ENCODE measurements around the gene NBEAL2. TPM values are rescaled to one million over a fixed set of nuclear protein-coding genes. Genes with fewer than 3 reads are reported as not detected.
"Not testable (repeated sequence)": the region's sequence is repeated elsewhere in the genome, so short reads cannot be mapped to it uniquely, and the experiment has no call there.

The NBEAL2 gene
- total RNA-seq, 1 donor from 2014 or later, result 115 TPM

GRCh38 chr3:46960835-46961234 is 18.6 kb upstream of the NBEAL2 start:
- Mint-ChIP-seq H3K4me1 (peaks cover 64% of the 10 kb centered on the region), H3K27ac (peak overlapping the region; percentile 83), H3K9me3 (no peaks in the 10 kb centered on the region), H3K4me3 (peak overlapping the region; percentile 2), H3K36me3 (ENCODE audit: low read depth) (peaks cover 36% of the 10 kb centered on the region), H3K27me3 (no peaks in the 10 kb centered on the region)
- no peak for DNase-seq
- intact Hi-C loops (cut with micrococcal nuclease), result no loop called here

GRCh38 chr3:46962427-46962826 is 17.0 kb upstream of the NBEAL2 start:
- Mint-ChIP-seq H3K27me3 (no peaks in the 10 kb centered on the region), H3K27ac (no peak overlapping the region), H3K36me3 (ENCODE audit: low read depth) (peaks cover 42% of the 10 kb centered on the region), H3K9me3 (no peaks in the 10 kb centered on the region), H3K4me1 (peaks cover 65% of the 10 kb centered on the region), H3K4me3 (no peak overlapping the region)
- intact Hi-C loops (cut with micrococcal nuclease), result no loop called here
- DNase-seq, result no peak

GRCh38 chr3:46962990-46963389 is 16.5 kb upstream of the NBEAL2 start:
- no peak overlapping the region for H3K27ac Mint-ChIP-seq
- no peak for DNase-seq
- H3K4me1 Mint-ChIP-seq, result peaks cover 69% of the 10 kb centered on the region
- no peaks in the 10 kb centered on the region for H3K27me3 Mint-ChIP-seq
- H3K9me3 Mint-ChIP-seq, result no peaks in the 10 kb centered on the region
- intact Hi-C loops (cut with micrococcal nuclease), result no loop called here
- H3K4me3 Mint-ChIP-seq, result no peak overlapping the region
- H3K36me3 Mint-ChIP-seq (ENCODE audit: low read depth), result peaks cover 41% of the 10 kb centered on the region

GRCh38 chr3:46964038-46964590 is 15.4 kb upstream of the NBEAL2 start:
- DNase-seq; H3K9me3 Mint-ChIP-seq; H3K4me3 Mint-ChIP-seq; H3K27me3 Mint-ChIP-seq; intact Hi-C loops (cut with micrococcal nuclease); H3K27ac Mint-ChIP-seq: not testable (repeated sequence)
- Mint-ChIP-seq H3K4me1 (peaks cover 67% of the 10 kb centered on the region), H3K36me3 (ENCODE audit: low read depth) (peaks cover 34% of the 10 kb centered on the region)

GRCh38 chr3:46965151-46965550 is 14.3 kb upstream of the NBEAL2 start:
- Mint-ChIP-seq H3K4me1 (peaks cover 64% of the 10 kb centered on the region), H3K9me3 (no peaks in the 10 kb centered on the region), H3K27me3 (no peaks in the 10 kb centered on the region), H3K36me3 (ENCODE audit: low read depth) (peaks cover 37% of the 10 kb centered on the region), H3K4me3 (no peak overlapping the region), H3K27ac (peak overlapping the region; percentile 59)
- no peak for DNase-seq
- intact Hi-C loops (cut with micrococcal nuclease), result no loop called here

- Mint-ChIP-seq H3K4me1 (peaks cover 61% of the 10 kb centered on the region), H3K9me3 (no peaks in the 10 kb centered on the region), H3K27ac (peak overlapping the region; percentile 78), H3K36me3 (ENCODE audit: low read depth) (peaks cover 37% of the 10 kb centered on the region), H3K4me3 (no peak overlapping the region), H3K27me3 (no peaks in the 10 kb centered on the region)
- no peak for DNase-seq
- intact Hi-C loops (cut with micrococcal nuclease), result no loop called here
Measured at GRCh38 chr3:46966811-46967210, 12.7 kb upstream of the NBEAL2 start.

GRCh38 chr3:46968783-46969428 is 10.6 kb upstream of the NBEAL2 start:
- no peak overlapping the region for H3K27ac Mint-ChIP-seq
- H3K27me3 Mint-ChIP-seq, result no peaks in the 10 kb centered on the region
- intact Hi-C loops (cut with micrococcal nuclease), result no loop called here
- no peaks in the 10 kb centered on the region for H3K9me3 Mint-ChIP-seq
- peaks cover 37% of the 10 kb centered on the region for H3K36me3 Mint-ChIP-seq (ENCODE audit: low read depth)
- no peak for DNase-seq
- H3K4me3 Mint-ChIP-seq, result no peak overlapping the region
- peaks cover 70% of the 10 kb centered on the region for H3K4me1 Mint-ChIP-seq

- Mint-ChIP-seq H3K27ac (peak overlapping the region; percentile 77), H3K36me3 (ENCODE audit: low read depth) (peaks cover 43% of the 10 kb centered on the region), H3K4me1 (peaks cover 77% of the 10 kb centered on the region), H3K9me3 (no peaks in the 10 kb centered on the region), H3K4me3 (no peak overlapping the region), H3K27me3 (no peaks in the 10 kb centered on the region)
- intact Hi-C loops (cut with micrococcal nuclease), result loop anchor here (5.0 kb wide), 1 partner anchor 38 kb away; no protein-coding TSS in a partner anchor
- DNase-seq, result no peak
Measured at GRCh38 chr3:46970391-46971091, 8.9 kb upstream of the NBEAL2 start.

- H3K36me3 Mint-ChIP-seq (ENCODE audit: low read depth), result peaks cover 42% of the 10 kb centered on the region
- peaks cover 73% of the 10 kb centered on the region for H3K4me1 Mint-ChIP-seq
- H3K27ac Mint-ChIP-seq, result peak overlapping the region; percentile 77
- no peak for DNase-seq
- intact Hi-C loops (cut with micrococcal nuclease), result loop anchor here (5.0 kb wide), 1 partner anchor 39 kb away; no protein-coding TSS in a partner anchor
- no peaks in the 10 kb centered on the region for H3K9me3 Mint-ChIP-seq
- H3K4me3 Mint-ChIP-seq, result peak overlapping the region; percentile 80
- no peaks in the 10 kb centered on the region for H3K27me3 Mint-ChIP-seq
Measured at GRCh38 chr3:46971151-46971550, 8.3 kb upstream of the NBEAL2 start.

GRCh38 chr3:46971742-46972141 is 7.7 kb upstream of the NBEAL2 start:
- peak overlapping the region; percentile 80 for H3K4me3 Mint-ChIP-seq

GRCh38 chr3:46972396-46972795 is 7.1 kb upstream of the NBEAL2 start:
- peaks cover 2% of the 10 kb centered on the region for H3K27me3 Mint-ChIP-seq
- H3K4me3 Mint-ChIP-seq, result peak overlapping the region; percentile 55
- peaks cover 68% of the 10 kb centered on the region for H3K4me1 Mint-ChIP-seq
- intact Hi-C loops (cut with micrococcal nuclease), result loop anchor here (1.0 to 5.0 kb wide), 2 partner anchors 13 to 40 kb away; no protein-coding TSS in a partner anchor
- H3K27ac Mint-ChIP-seq, result peak overlapping the region; percentile 77
- H3K36me3 Mint-ChIP-seq (ENCODE audit: low read depth), result peaks cover 40% of the 10 kb centered on the region
- H3K9me3 Mint-ChIP-seq, result no peaks in the 10 kb centered on the region
- DNase-seq, result no peak

More at GRCh38 chr3:46971742-46972141, 7.7 kb upstream of the NBEAL2 start:
- intact Hi-C loops (cut with micrococcal nuclease), result loop anchor here (1.0 to 5.0 kb wide), 2 partner anchors 12 to 39 kb away; no protein-coding TSS in a partner anchor
- Mint-ChIP-seq H3K36me3 (ENCODE audit: low read depth) (peaks cover 43% of the 10 kb centered on the region), H3K27me3 (peaks cover 2% of the 10 kb centered on the region), H3K4me1 (peaks cover 74% of the 10 kb centered on the region), H3K9me3 (no peaks in the 10 kb centered on the region), H3K27ac (peak overlapping the region; percentile 77)
- peak; percentile 75 for DNase-seq

- Mint-ChIP-seq H3K27ac (peak overlapping the region; percentile 34), H3K27me3 (peaks cover 2% of the 10 kb centered on the region), H3K4me3 (peak overlapping the region; percentile 98), H3K4me1 (peaks cover 62% of the 10 kb centered on the region), H3K9me3 (no peaks in the 10 kb centered on the region), H3K36me3 (ENCODE audit: low read depth) (peaks cover 40% of the 10 kb centered on the region)
- DNase-seq, result no peak
- intact Hi-C loops (cut with micrococcal nuclease), result loop anchor here (5.0 kb wide), 3 partner anchors 42 to 188 kb away; partner anchors contain the start of gene SETD2
Measured at GRCh38 chr3:46974421-46975171, 4.9 kb upstream of the NBEAL2 start.

- intact Hi-C loops (cut with micrococcal nuclease), result loop anchor here (1.0 to 5.0 kb wide), 3 partner anchors 17 to 186 kb away; partner anchors contain the start of gene SETD2
Measured at GRCh38 chr3:46976326-46977190, 2.9 kb upstream of the NBEAL2 start, which contains the start of gene CCDC12. Gene CCDC12 (minus strand): TSS chr3:46976745. CDS start chr3:46976732, 13 bp downstream.

More at GRCh38 chr3:46976326-46977190, 2.9 kb upstream of the NBEAL2 start, which contains the start of gene CCDC12:
- Mint-ChIP-seq H3K27me3 (peaks cover 2% of the 10 kb centered on the region), H3K4me1 (peaks cover 55% of the 10 kb centered on the region), H3K36me3 (ENCODE audit: low read depth) (peaks cover 33% of the 10 kb centered on the region), H3K27ac (peak within 1 kb of the TSS; percentile 99), H3K4me3 (peak within 1 kb of the TSS; percentile 98), H3K9me3 (no peaks in the 10 kb centered on the region)
- peak; percentile 98 for DNase-seq

All from activated CD4-positive, alpha-beta T cell treated with anti-CD3 and anti-CD28 coated beads, Interleukin-2, amount 10 ng/mL, durations not matched to agents 24 days and 14 days (primary cell).